Placental pericyte (primary cell): ENCODE measurements around the gene USP33. TPM values are rescaled to one million over a fixed set of nuclear protein-coding genes. Genes with fewer than 3 reads are reported as not detected.

Experiments
- total RNA-seq: library from RNA; depleted of rRNA; stranded (reverse); fragments of >200 nt; gene quantifications from 2 replicates; pipeline ENCODE4 v1.2.3, GENCODE V29; 2012

USP33 gene
- 55.4 and 80.0 TPM in 2 replicates for total RNA-seq

GRCh38 chr1:77759071-77760028 is at the start of gene USP33:
Gene USP33, minus strand, starts transcription at chr1:77759852. Its CDS starts 18,155 bp downstream, at chr1:77741697.

GRCh38 chr1:77779529-77780281 is 20.1 kb upstream of the USP33 start, which contains the start of gene MIGA1:
Gene MIGA1, plus strand, starts transcription at chr1:77779649. Its CDS starts 3,604 bp downstream, at chr1:77783253.

GRCh38 chr1:77682460-77683159 is 77.0 kb downstream of the USP33 start, which contains the start of gene ZZZ3:
Gene ZZZ3, minus strand, starts transcription at chr1:77682658. Its CDS starts 49,304 bp downstream, at chr1:77633354.

Other genes with a start within 250 kb of the USP33 start
- gene ZZZ3, start 77.2 kb downstream of the USP33 start, total RNA-seq = 50.3 and 91.3 TPM in 2 replicates
- gene MIGA1, start 19.8 kb upstream of the USP33 start, total RNA-seq = 13.8 and 20.5 TPM in 2 replicates
- gene NEXN, start 128.8 kb upstream of the USP33 start, total RNA-seq = 5.7 and 10.2 TPM in 2 replicates
- 65.7 and 143 TPM in 2 replicates for gene FUBP1, start 219.2 kb upstream of the USP33 start, total RNA-seq
- gene DNAJB4, start 245.1 kb upstream of the USP33 start, total RNA-seq = 19.5 and 38.4 TPM in 2 replicates